HepG2 (cell line): ENCODE measurements around the gene NBEAL1. TPM values are rescaled to one million over a fixed set of nuclear protein-coding genes. Genes with fewer than 3 reads are reported as not detected.

Experiments used
- ATAC-seq: fragments of 200-7000 bp; cut with Tn5 transposase; 3 replicates; pipeline ENCODE4 v1.9.1; 2020; ENCODE audit warnings: mild to moderate bottlenecking, moderate library complexity
- BruUV-seq: library from RNA; stranded (reverse); fragments of 400-500 nt; replicated peaks from 2 replicates; lab custom pipeline; 2021; lab: Mats Ljungman, UMichigan
- CTCF ChIA-PET: fragments of 300-600 bp; formaldehyde crosslinking; extraction: SDS; loops from one replicate; lab custom pipeline; 2021; ENCODE audit warnings: low total read pairs, inconsistent platforms, low intra/inter-chr PET ratio; lab: Yijun Ruan, JAX
- POLR2A ChIA-PET: fragments of 350-600 bp; sonication (Branson Sonifier 250); formaldehyde crosslinking; loops from one replicate; lab custom pipeline; 2020; ENCODE audit warnings: antibody characterized with exemption, inconsistent platforms; lab: Yijun Ruan, JAX
- DNase-seq: peaks from one replicate; pipeline ENCODE4 v3.0.0-alpha.2; 2015; ENCODE audit warnings: low spot score
- FAIRE-seq: peaks from 3 replicates; lab custom pipeline; 2011; peaks lifted over from hg19 to GRCh38; lab: Jason Lieb, UNC
- H2AFZ ChIP-seq: one replicate; pipeline ENCODE4 v1.6.1; 2011; ENCODE audit warnings: low read length, inconsistent platforms
- H3K27ac ChIP-seq: fragments of 300-600 bp; 3 replicates; pipeline ENCODE4 v1.8.0; 2011; ENCODE audit warnings: mixed run types, mild to moderate bottlenecking, mixed read lengths, low read length, inconsistent platforms; ENCODE audit not compliant: insufficient read depth; ENCODE audit errors: extremely low read length
- H3K27me3 ChIP-seq, 2 experiments: fragments of 200-600 bp in 1 of 2; 2 replicates in 1 of 2; 3 replicates in 1 of 2; pipeline versions ENCODE4 v1.6.0 to v1.8.0; 2011; ENCODE audit warnings: low read length in 2 of 2, mild to moderate bottlenecking in 2 of 2, moderate library complexity in 2 of 2, inconsistent platforms in 1 of 2; ENCODE audit not compliant: insufficient read depth in 2 of 2, control insufficient read depth in 1 of 2
- H3K36me3 ChIP-seq, 2 experiments: fragments of 200-600 bp in 1 of 2; replicated peaks in 1 of 2; 2 replicates in 1 of 2; 3 replicates in 1 of 2; pipeline versions ENCODE4 v1.5.1 to v1.8.0; 2011; ENCODE audit warnings: low read length in 2 of 2, inconsistent platforms in 1 of 2; ENCODE audit not compliant: insufficient read depth in 2 of 2, control insufficient read depth in 1 of 2
- H3K4me1 ChIP-seq: 2 replicates; pipeline ENCODE4 v1.5.1; 2012; ENCODE audit warnings: low read length, inconsistent platforms; ENCODE audit not compliant: insufficient read depth
- H3K4me2 ChIP-seq: 2 replicates; pipeline ENCODE4 v1.6.0; 2011; ENCODE audit warnings: low read depth, low read length, inconsistent platforms
- H3K4me3 ChIP-seq, 3 experiments: fragments of 200-600 bp in 1 of 3; sonication (generic), shearing (Covaris generic) in 1 of 3; replicated peaks in 1 of 3; 2 replicates each; pipeline ENCODE4 v1.5.1; 2011 to 2016; ENCODE audit warnings: low read length in 3 of 3, inconsistent platforms in 2 of 3, low read depth in 2 of 3, mild to moderate bottlenecking in 2 of 3, control low read depth in 1 of 3, mixed read lengths in 1 of 3; ENCODE audit not compliant: insufficient read depth in 1 of 3
- H3K79me2 ChIP-seq: one replicate; pipeline ENCODE4 v1.6.1; 2011; ENCODE audit warnings: low read length, inconsistent platforms; ENCODE audit not compliant: insufficient read depth
- H3K9ac ChIP-seq: 2 replicates; pipeline ENCODE4 v1.6.0; 2011; ENCODE audit warnings: mild to moderate bottlenecking, low read depth, low read length, inconsistent platforms; ENCODE audit not compliant: insufficient read depth
- H3K9me3 ChIP-seq: 2 replicates; pipeline ENCODE4 v1.5.1; 2012; ENCODE audit warnings: mild to moderate bottlenecking, low read length
- H4K20me1 ChIP-seq: 2 replicates; pipeline ENCODE4 v1.6.0; 2011; ENCODE audit warnings: inconsistent platforms, mild to moderate bottlenecking, low read length, moderate library complexity; ENCODE audit not compliant: insufficient read depth
- ATF7 ChIP-seq, 2 experiments: fragments of 450-650 bp in 1 of 2; sonication (generic) in 1 of 2; formaldehyde crosslinking in 1 of 2; IDR thresholded peaks; 2 replicates each; pipeline versions ENCODE4 v1.4.0 to v1.6.1; 2016 to 2020; ENCODE audit warnings: antibody characterized with exemption in 1 of 2, mild to moderate bottlenecking in 1 of 2, missing genetic modification reagents in 1 of 2
- BCL3 ChIP-seq: sonication (generic); formaldehyde crosslinking; IDR thresholded peaks from 2 replicates; pipeline ENCODE4 v1.5.1; 2020; ENCODE audit warnings: mild to moderate bottlenecking, missing genetic modification reagents, moderate library complexity
- EZH2 ChIP-seq: conservative IDR thresholded peaks from 2 replicates; pipeline ENCODE4 v1.6.1; 2012; ENCODE audit warnings: mild to moderate bottlenecking, low read depth, low read length, moderate library complexity
- MZF1 ChIP-seq: sonication (generic); formaldehyde crosslinking; IDR thresholded peaks from 2 replicates; pipeline ENCODE4 v1.8.1; 2023; ENCODE audit warnings: mild to moderate bottlenecking, missing genetic modification reagents, borderline replicate concordance
- NFRKB ChIP-seq: fragments of 450-650 bp; IDR thresholded peaks from 2 replicates; pipeline ENCODE4 v1.6.1; 2017
- SIN3B ChIP-seq: fragments of 150-350 bp; IDR thresholded peaks from 2 replicates; pipeline ENCODE4 v1.6.1; 2014; ENCODE audit warnings: low read length
- SIX1 ChIP-seq: sonication (generic); formaldehyde crosslinking; IDR thresholded peaks from 2 replicates; pipeline ENCODE4 v1.4.0; 2020; ENCODE audit warnings: missing genetic modification reagents, borderline replicate concordance
- SMAD3 ChIP-seq: sonication (generic); formaldehyde crosslinking; IDR thresholded peaks from 2 replicates; pipeline ENCODE4 v1.4.0; 2020; ENCODE audit warnings: missing genetic modification reagents
- SOX13 ChIP-seq, 3 experiments: fragments of 450-650 bp in 1 of 3; sonication (generic) in 1 of 3; formaldehyde crosslinking in 1 of 3; IDR thresholded peaks in 2 of 3; conservative IDR thresholded peaks in 1 of 3; 2 replicates each; pipeline versions ENCODE4 v1.5.0 to v1.6.1; 2016 to 2020; ENCODE audit warnings: antibody characterized with exemption in 1 of 3, mild to moderate bottlenecking in 1 of 3, missing compliant biosample characterization in 1 of 3, missing genetic modification reagents in 1 of 3, moderate library complexity in 1 of 3
- UBTF ChIP-seq: sonication (generic); formaldehyde crosslinking; IDR thresholded peaks from 2 replicates; pipeline ENCODE4 v1.4.0; 2020; ENCODE audit warnings: mild to moderate bottlenecking, missing genetic modification reagents
- ZFYVE20 ChIP-seq: sonication (generic); formaldehyde crosslinking; IDR thresholded peaks from 2 replicates; pipeline ENCODE4 v1.8.0; 2023; ENCODE audit warnings: low read depth, mild to moderate bottlenecking, moderate library complexity, missing genetic modification reagents, borderline replicate concordance
- ZNF230 ChIP-seq: sonication (generic); formaldehyde crosslinking; IDR thresholded peaks from 2 replicates; pipeline ENCODE4 v1.4.0; 2020; ENCODE audit warnings: mild to moderate bottlenecking, missing genetic modification reagents
- ZNF382 ChIP-seq: sonication (generic); formaldehyde crosslinking; IDR thresholded peaks from 2 replicates; pipeline ENCODE4 v1.5.0; 2020; ENCODE audit warnings: missing genetic modification reagents, mild to moderate bottlenecking, borderline replicate concordance
- ZNF574 ChIP-seq: sonication (generic); formaldehyde crosslinking; IDR thresholded peaks from 2 replicates; pipeline ENCODE4 v1.4.0; 2020; ENCODE audit warnings: missing genetic modification reagents
- ZNF891 ChIP-seq: sonication (generic); formaldehyde crosslinking; IDR thresholded peaks from 2 replicates; pipeline ENCODE4 v1.5.0; 2020; ENCODE audit warnings: mild to moderate bottlenecking, missing genetic modification reagents
- WGBS: methylation state at CpG from one replicate; pipeline ENCODE4 v1.1.6; 2017; ENCODE audit warnings: low lambda C conversion rate; 5-methylcytosine and 5-hydroxymethylcytosine counted together
- in situ Hi-C: cut with HindIII; loops from 2 replicates; pipeline ENCODE4 v1.10.0; 2017; ENCODE audit warnings: low pct_unique_long_range_greater_than_20kb; ENCODE audit not compliant: extremely low pct_ligation_motif_present
- intact Hi-C: fragments of 100-400 bp; cut with micrococcal nuclease; formaldehyde crosslinking; loops from one replicate; pipeline ENCODE4 v1.10.0; 2022; ENCODE audit not compliant: unreplicated experiment
- polyA plus RNA-seq, 8 experiments: library from polyadenylated mRNA; depleted of rRNA in 3 of 8; stranded (reverse) in 7 of 8; unstranded in 1 of 8; fragments of >200 nt; fragmentation: Illumina TruSeq in 4 of 8; extraction: Trizol in 4 of 8; gene quantifications; 2 replicates each; pipeline versions ENCODE4 v1.2.1 to v1.2.3, GENCODE V29; 2011 to 2016; ENCODE audit warnings: low read depth in 4 of 8, missing spikeins in 1 of 8, mixed read lengths in 1 of 8; ENCODE audit not compliant: insufficient read depth in 1 of 8
- total RNA-seq, 5 experiments: library from RNA; depleted of rRNA; stranded (reverse); fragments of >200 nt; fragmentation: Illumina TruSeq; extraction: Trizol; gene quantifications; 2 replicates each; pipeline ENCODE4 v1.2.3, GENCODE V29; 2016; ENCODE audit warnings: low read depth in 1 of 5

Gene NBEAL1
- total and polyA plus RNA-seq, 2 of the 13 experiments (the other 11 are each of a cell fraction or from before 2014, with no cell fraction given): 6.4 to 15.7 TPM

GRCh38 chr2:203040966-203041521 lies 26.4 kb downstream of the NBEAL1 start (continued):
- TF ChIP-seq ZFYVE20 (CRISPR knock-in tag): no peak

- DNase-seq (no peak), FAIRE-seq (no peak), ATAC-seq (no peak)
- no peak overlapping the region for H3K9ac ChIP-seq
- intact Hi-C loops: no loop called here
- POLR2A ChIA-PET: no interaction called here
- H3K4me3 ChIP-seq: no peak overlapping the region
- in situ Hi-C loops: no loop called here
- H3K9me3 ChIP-seq: no peaks in the 10 kb centered on the region
- no peak overlapping the region for H3K4me2 ChIP-seq
- no peaks in the 10 kb centered on the region for H4K20me1 ChIP-seq
- CTCF ChIA-PET: no interaction called here
- 99% methylated on average over 4 of the region's 4 CpGs for WGBS
- peaks cover 31% of the 10 kb centered on the region for H3K4me1 ChIP-seq
- no TSS peak for BruUV-seq
- H2AFZ ChIP-seq: no peak overlapping the region
- H3K27me3 ChIP-seq: no peaks in the 10 kb centered on the region
- no peak overlapping the region for H3K27ac ChIP-seq
- no peaks in the 10 kb centered on the region for H3K79me2 ChIP-seq
- peaks cover 1 to 15% of the 10 kb centered on the region in 2 experiments; a peak in 4 of 5 replicates for H3K36me3 ChIP-seq
- TF ChIP-seq EZH2: no peak
- no peak for TF ChIP-seq ZNF382
- TF ChIP-seq SIN3B: no peak
- TF ChIP-seq SOX13 (IDR thresholded peaks at IDR 0.05): no peak
- TF ChIP-seq SOX13 (CRISPR knock-in tag; conservative IDR thresholded peaks at IDR 0.05 in 1 of 2, IDR thresholded peaks at IDR 0.05 in 1 of 2): no peak
- TF ChIP-seq NFRKB: no peak
- TF ChIP-seq UBTF: no peak
- no peak for TF ChIP-seq ZNF891
- TF ChIP-seq MZF1 (CRISPR knock-in tag): no peak
- no peak for TF ChIP-seq ATF7 (IDR thresholded peaks at IDR 0.05)
- TF ChIP-seq ATF7 (CRISPR knock-in tag; IDR thresholded peaks at IDR 0.05): no peak
- TF ChIP-seq BCL3 (CRISPR knock-in tag): no peak
- no peak for TF ChIP-seq SIX1 (CRISPR knock-in tag)
- TF ChIP-seq SMAD3 (CRISPR knock-in tag): no peak
- TF ChIP-seq ZNF230 (CRISPR knock-in tag): no peak
- no peak for TF ChIP-seq ZNF574
Measured at GRCh38 chr2:203042178-203042577, 27.5 kb downstream of the NBEAL1 start.
